ENCODE measurements around the gene RPL27A.
A peak's percentile ranks its signal among the peaks of the same experiment; 100 is the strongest.

RPL27A gene

DNA sequence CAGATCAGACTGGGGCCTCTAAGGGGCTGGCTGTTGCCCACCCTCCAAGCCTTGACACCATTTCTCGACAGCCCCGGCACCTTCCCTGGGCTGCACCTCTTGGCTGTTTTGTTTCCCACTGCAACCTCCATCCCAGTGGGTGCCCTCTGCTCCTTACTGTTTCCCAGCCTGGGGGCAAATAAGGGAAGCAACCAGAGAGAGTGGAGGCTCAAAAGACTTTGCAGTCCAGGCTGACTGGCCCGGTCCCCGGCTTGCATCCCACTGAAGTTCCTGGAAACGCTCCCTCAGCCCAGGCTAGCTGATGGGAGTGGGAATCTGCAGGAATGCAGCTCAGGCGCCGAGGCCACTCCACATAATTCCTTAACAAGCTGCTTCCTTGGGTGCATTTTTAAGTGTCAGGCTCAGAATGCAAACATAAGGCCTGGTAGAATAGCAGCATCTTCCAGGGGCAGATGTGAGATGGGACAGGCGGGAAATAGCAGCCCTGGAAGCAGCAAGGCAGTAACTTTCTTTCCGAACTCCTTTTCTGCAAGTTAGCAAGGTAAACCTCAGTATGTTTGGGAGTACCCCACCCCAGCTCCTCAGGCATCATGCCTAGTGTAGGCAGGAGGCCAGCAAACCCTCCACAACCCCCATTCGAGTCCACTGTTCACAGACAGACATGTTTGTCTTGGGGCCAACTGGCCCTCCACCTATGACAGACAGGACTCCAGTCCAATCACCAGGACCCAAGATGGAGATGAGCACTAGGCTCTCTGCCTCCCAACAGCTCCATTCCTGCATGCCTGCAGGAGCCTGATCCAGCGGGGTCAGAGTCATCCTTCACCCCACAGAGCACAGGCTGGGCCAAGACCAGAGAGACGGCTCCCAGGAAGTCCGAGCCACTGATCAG, 39.3 kb downstream of the RPL27A start:
- no peak for DNase-seq

DNA sequence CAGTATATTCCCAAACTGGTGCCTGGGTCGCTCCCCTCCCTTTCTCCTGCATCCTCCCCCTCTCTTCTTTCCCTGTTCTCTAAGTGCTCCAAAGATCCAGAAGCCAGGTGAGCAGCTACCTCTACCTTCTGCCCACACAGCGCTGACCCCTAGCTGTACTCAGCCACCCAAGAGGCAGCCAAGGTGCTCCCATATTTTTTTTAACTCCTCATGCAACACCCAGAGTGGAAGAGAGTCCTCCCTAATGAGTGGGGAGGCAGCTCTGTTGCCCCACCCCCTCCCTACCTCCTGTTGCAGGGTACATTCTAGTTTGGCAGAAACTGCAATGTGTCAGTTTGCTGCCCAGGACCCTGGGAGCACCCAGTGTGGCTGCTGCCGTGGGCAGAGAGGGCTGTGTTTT, 40.2 kb downstream of the RPL27A start:
- DNase-seq = no peak

DNA sequence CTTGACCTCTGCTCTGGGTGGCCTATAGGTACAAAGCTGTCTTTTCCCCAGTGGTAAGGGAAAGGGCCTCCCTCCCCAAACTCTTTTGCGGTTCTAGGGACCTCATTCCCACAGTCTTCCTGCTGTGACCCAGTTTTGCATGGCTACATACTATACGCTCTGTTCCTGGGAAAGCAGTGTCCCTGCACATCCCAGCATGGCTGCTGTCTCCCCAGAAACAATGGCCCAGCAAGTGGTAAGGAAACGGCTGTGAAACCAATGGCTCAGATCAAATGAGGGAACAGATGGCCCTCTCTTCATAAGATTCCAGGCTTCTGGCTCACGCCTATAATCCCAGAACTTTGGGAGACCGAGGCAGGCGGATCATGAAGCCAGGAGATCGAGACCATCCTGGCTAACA, 41.1 kb downstream of the RPL27A start:
- DNase-seq = no peak

DNA sequence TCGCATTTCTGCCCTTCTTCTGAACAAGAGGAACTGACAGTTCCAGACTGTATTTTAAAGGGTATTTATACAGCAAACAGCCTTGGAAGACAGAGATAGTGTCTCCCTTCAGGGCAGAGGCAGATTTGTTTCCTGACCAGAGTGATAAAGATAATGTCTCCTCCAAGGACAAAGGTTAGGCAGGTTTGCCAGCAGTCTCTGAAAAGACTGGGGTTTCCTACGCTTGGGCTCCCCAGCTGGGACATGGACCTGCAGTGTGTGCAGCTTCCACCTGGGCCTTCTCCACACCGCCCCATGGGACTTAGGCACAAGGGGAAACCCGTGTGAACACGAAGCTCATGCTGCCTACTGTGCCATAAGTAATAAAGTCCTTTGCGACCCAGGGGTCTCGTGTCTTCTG, 42.1 kb downstream of the RPL27A start:
- no peak for DNase-seq

DNA sequence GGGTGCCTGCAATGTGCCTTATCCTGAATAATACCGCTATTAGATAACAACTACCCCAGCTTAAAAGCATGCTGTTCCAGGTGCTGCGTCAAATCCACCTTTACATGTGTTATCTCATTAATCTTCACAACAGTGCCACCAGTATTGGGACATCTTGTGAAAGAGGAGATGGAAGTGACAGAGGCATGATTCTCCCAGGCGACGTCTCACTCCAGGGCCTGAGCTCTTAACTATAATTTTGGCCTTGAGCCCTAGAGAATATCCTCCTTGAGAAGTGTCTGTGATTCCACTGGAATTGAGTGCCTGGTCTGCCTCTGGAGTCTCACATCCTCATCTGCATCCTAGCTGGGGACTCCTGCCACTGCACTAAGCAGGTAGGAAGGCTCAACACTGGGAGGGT, 43.8 kb downstream of the RPL27A start:
- DNase-seq = no peak

DNA sequence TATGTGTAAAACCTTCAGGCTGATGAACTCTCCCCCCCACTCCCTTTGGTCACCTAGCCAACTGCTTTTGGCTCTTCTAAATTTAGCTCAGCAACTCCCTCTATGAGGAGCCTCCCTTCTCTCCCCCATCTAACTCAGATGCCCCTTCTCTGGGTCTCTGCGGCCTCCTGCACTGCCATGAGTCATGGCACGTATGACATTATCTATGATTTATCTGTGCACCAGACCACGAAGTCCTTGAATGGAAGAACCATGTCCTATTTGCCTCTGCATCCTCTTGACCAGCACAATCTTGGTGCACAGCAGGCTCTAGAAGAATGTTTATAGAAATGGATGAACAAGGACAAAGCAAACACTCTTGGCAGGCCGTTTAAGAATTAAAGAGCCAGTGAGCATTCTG, 46.0 kb downstream of the RPL27A start:
- DNase-seq = no peak

DNA sequence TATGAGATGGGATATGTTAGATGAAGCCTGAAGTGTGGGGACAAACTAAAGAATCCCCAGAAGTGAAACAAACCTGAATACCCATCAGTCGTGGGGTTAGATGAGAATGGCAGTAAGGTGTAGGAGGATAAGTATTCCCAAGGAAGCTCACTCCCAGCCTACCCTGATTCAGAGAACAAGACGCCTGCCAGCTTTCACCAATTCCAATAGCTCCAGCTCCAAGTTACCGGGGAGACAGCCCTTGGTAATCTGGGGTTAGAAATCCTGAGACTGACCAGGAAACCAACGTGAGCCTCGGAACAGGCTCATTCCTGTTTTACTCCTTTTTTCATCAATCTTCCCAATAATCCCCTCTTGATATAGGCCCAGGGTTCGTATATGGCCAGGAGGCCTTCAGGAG, 46.5 kb downstream of the RPL27A start:
- no peak for DNase-seq

DNA sequence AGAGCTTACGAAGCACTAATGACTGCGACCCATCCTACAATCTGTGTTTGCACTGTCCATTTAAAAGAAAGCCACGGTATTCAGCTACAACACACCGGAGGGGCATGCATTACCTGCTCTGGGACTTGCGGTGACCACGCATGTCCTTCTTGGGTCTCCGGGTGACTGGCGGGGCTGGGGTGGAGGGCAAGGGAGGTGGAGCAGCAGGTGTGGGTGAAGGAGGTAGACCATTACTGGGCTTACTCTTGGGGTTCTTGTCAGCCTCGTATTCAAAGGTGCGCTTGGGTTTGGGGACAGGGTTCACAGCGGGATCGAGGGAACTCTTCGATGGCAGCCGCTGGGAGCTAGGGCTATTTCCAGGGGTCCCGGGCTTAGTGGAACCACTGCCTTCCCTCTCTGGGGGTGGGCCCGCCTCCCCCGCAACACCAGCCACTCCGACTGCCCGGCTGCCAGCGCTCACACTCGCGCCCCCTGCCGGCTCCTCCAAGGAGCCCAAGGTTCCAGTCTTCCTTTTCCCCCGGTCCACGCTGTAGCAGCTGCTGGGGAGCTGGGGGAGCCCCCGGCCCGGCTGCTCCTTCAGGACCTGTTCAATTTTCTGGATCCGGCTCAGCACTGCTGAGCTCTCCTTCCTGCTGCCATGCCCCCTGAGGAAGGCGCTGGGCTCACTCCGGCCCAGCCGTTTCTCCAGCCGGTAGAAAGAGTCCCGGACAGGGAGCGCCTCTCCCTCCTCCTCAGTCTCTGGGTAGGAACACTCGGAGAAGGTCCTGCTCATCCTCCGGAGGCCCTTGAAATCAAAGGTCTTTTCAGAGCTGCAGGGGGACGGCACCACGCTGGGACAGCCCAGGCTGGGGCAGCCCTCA, 47.5 kb downstream of the RPL27A start:
- no peak for DNase-seq

DNA sequence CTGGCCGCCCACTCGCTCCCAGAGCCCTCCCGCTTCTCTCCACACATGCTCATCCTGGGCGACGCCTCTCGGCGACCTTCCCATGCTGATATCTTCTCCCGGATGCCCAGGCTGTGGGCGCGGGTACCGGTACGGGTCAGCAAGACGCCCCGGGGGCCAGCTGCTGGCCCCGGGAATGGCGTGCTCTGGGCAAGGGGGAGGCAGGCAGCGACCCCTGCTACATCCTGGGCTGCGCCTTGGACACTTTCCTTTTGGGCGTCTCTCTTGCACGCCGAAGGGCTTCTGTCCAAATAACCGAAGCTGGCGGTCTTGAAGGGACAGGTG, 48.1 kb downstream of the RPL27A start:
- no peak for DNase-seq

DNA sequence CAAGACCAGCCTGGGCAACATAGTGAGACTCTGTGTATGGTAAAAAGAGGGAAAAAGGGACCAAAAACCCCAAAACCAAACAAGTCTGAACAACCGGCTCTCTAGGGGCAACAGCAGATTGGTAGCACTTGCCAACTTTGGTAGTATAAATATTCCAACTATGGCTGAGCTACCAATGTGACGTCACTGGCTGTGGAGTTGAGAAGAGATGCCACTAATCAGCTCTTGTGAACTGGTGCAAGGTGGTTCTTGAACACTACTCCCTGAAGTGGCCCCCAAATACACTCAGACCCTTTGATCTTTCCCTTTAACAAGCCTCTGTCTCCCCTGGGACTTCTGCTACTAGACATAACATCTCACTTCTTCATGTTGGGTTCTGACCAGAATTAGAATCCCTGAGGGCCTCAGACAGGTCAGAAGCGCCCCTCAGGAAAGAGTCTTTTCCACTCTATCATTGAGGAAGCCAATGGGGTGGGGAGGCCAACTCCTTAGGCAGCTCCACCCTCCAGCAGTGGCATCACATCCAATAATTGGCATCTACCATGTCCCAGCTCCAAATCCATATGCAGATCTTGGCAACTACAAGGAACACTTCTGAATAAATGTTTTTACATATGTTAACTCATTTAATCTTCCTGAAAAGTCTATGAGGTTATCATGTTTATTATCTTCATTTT, 49.2 kb downstream of the RPL27A start:
- DNase-seq = no peak

DNA sequence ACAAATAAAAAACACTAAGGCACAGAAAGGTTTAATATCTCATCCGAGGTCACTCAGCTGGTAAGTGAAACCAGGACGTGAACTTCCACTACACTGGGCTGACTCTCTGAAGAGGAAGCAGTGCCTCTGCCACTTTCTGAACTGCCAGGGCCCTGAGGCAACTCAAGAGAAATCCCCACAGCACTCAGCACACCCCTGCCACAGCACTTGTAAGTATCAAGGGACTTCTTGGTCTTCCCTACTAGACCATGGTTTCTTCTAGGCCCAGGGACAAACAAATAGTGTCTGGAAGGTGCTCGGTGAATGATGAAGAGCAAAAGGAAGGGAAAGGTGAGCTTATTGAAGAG, 49.7 kb downstream of the RPL27A start:
- no peak for DNase-seq

DNA sequence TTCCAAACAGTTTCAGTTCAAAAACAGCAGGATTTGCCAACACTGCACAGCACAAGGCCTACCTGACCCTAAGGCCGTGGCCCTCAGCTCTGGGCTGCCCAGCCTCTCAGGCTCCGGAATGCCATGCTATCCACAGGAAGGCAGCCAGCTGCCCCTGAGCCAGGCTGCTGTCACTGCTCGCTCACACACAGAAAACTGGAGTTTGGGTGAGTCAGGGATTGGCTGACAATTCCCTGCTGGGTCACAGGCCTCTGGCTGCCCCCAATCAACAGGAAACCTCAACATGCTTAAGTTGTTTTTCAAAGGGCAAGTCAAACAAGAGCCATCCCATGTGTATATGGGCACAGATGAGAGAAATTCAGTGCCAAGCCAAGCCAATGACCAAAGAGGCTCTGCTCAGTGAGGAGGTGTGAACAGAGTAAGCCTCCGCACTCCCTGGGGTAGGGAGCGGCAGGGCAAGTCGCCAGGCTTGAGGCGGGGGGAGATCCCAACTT, 50.2 kb downstream of the RPL27A start:
- DNase-seq = peak; percentile 44

DNA sequence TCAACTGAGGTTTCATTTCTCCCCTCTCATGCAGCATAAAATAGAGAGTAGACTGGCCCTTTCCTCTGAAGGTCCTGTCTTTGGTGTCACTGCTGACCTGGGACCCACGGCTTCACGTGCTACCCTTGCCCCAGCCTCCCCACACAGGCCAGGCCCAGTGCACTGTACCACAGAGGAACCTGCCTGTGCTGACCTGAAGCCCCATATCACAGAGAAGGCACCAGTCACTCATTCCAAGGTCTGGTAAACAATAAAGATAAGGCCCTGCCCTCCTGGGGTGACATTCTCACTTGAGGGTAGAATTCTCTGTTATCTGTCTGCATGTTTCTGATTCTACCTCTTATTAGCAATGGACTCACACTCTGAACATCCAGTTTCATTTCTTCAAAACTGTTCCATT, 51.3 kb downstream of the RPL27A start:
- no peak for DNase-seq

DNA sequence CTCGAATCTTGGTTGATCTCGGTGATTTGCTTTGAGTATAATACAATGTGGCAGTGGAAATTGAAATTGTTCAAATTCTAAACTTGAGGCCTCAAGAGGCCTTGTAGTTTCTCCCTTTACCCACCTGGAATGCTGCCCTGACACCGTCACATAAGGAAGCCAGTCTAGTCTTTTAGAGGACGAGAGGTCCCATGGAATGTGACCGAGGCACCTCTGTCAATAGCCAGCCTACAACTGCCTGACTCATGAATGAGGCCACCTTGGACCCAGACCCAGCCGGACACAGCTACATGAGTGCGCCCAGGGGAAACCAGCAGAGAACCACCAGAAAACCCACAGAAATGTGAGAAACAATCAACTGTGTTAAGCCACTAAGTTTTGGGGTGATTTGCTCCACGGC, 52.5 kb downstream of the RPL27A start:
- no peak for DNase-seq

DNA sequence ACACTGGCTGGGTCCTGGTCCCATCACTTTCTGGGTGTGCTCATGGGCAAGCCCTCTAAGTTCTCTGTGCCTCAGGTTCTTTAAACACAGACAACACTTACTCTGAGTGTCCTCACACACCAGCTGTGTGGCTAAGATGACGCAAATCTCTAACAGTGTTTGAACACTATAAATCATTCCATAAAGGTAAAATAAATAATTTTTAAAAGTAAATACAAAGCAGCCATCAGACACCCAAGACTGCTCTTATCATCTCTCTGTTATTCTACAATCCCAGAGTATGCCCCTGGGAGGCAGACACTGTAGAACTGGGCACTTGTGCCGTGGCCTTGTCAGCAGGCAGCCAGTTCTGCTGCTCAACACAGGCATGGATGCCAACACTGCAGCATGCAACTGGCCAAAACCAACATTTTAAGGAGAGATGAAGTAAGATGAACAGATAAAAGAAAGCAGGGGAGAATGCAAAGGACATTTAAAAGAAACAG, 56.8 kb downstream of the RPL27A start:
- DNase-seq = no peak

Measured in midbrain (tissue), 1 donor.